Measurements from ENCODE around the gene RNU1-2. TPM values are rescaled to one million over a fixed set of nuclear protein-coding genes. Genes with fewer than 3 reads are reported as not detected.
A peak's percentile ranks its signal among the peaks of the same experiment; 100 is the strongest.
"Not testable (repeated sequence)": the region's sequence is repeated elsewhere in the genome, so short reads cannot be mapped to it uniquely, and the experiment has no call there.

Gene RNU1-2
- total and polyA plus RNA-seq, 2 experiments from 2014 or later = under 0.01 TPM; not detected in 1

DNA sequence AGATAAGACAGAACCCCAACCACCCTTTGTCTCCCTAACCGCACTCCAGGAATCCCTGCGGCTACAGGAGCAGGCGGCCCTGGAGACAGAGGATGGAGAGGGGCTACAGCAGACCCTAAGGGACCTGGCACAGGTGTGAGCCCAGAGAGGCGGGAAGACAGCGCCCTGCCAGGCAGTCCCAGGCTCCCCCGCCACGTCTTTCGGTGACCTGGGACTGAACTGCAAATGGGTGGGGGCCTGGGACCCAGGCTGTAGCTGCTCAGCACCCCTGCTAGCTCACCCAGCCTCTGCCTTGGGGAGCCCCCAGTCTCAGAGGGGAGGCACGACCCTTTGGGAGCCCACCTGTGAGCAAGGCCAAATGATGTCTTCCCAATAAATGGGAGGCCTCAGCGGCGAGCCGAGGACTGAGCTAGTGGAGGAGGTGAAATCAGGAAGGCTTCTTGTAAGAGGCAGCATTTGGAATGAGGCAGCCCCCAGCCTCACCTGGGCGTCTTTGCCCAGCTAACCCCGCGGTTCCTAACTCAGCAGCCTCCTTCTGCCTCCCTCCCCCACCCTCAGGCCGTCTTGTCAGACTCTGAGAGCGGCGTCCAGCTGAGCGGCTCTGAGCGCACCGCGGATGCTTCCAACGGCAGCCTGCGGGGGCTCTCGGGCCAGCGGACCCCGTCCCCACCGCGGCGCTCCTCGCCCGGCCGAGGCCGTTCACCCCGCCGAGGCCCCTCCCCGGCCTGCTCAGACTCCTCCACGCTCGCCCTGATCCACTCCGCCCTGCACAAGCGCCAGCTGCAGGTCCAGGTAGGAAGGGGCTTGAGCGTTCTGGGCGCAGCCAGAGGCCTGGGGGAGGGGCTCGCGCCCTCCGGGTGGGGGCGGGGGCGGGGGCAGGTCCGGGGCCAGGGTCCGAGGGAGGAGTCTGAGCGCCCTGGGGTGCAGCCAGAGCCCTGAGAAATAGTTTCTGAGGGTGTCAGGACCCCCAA is 42.9 kb downstream of the RNU1-2 start:
- H3K36me3 ChIP-seq = no peaks in the 10 kb centered on the region

GRCh38 chr1:16939386-16940180 is 43.8 kb downstream of the RNU1-2 start:
- H3K4me3 ChIP-seq; H3K9me3 ChIP-seq (ENCODE audit: low read depth); H3K27me3 ChIP-seq; H3K36me3 ChIP-seq; H3K4me1 ChIP-seq (ENCODE audit: low read depth): not testable (repeated sequence)
- peak in 1 of 2 donors; percentile 22 for DNase-seq (ENCODE audit: low read depth in 1 of 2, low spot score in 1 of 2)
- H3K27ac ChIP-seq = peak overlapping the region; percentile 50

More for the DNA sequence above, 42.9 kb downstream of the RNU1-2 start:
- H3K4me1 ChIP-seq (ENCODE audit: low read depth) = peaks cover 5% of the 10 kb centered on the region
- TF ChIP-seq CTCF (IDR thresholded peaks at IDR 0.05; ENCODE audit: low read depth, low read length) = no peak
- H3K27me3 ChIP-seq = no peaks in the 10 kb centered on the region
- peak overlapping the region; percentile 50 for H3K27ac ChIP-seq
- H3K9me3 ChIP-seq (ENCODE audit: low read depth) = no peaks in the 10 kb centered on the region
- peak; percentile 25 to 27 for DNase-seq (ENCODE audit: low read depth in 1 of 2, low spot score in 1 of 2)
- peak overlapping the region; percentile 13 for H3K4me3 ChIP-seq

GRCh38 chr1:16944038-16944437 is 48.3 kb downstream of the RNU1-2 start:
- DNase-seq (ENCODE audit: low read depth in 1 of 2, low spot score in 1 of 2) = no peak
- Histone ChIP-seq H3K9me3 (ENCODE audit: low read depth) (no peaks in the 10 kb centered on the region), H3K4me1 (ENCODE audit: low read depth) (peaks cover 2% of the 10 kb centered on the region), H3K27me3 (no peaks in the 10 kb centered on the region), H3K36me3 (no peaks in the 10 kb centered on the region), H3K4me3 (no peak overlapping the region), H3K27ac (no peak overlapping the region)
- no peak for TF ChIP-seq CTCF (IDR thresholded peaks at IDR 0.05; ENCODE audit: low read depth, low read length)

- H3K36me3 ChIP-seq; H3K27me3 ChIP-seq; H3K4me1 ChIP-seq (ENCODE audit: low read depth); DNase-seq (ENCODE audit: low read depth in 1 of 2, low spot score in 1 of 2); H3K9me3 ChIP-seq (ENCODE audit: low read depth); H3K4me3 ChIP-seq; H3K27ac ChIP-seq: not testable (repeated sequence)
These were observed 49.7 kb downstream of the RNU1-2 start for GRCh38 chr1:16945512-16945911.

Other genes starting within 250 kb of the RNU1-2 start
- gene RNU1-3, start 229.0 kb upstream of the RNU1-2 start, total RNA-seq = under 0.01 TPM in 2 replicates
- gene RNU1-3, start 229.0 kb upstream of the RNU1-2 start, polyA plus RNA-seq = 3.8 TPM in 1 of 2 replicates, not detected in the other
- gene RNU1-4, start 155.5 kb upstream of the RNU1-2 start, total RNA-seq = under 0.01 TPM in 2 replicates
- gene RNU1-4, start 155.5 kb upstream of the RNU1-2 start, polyA plus RNA-seq = 3.8 TPM in 1 of 2 replicates, not detected in the other
- 17.9 and 30.3 TPM in 2 replicates for gene CROCC, start 26.0 kb downstream of the RNU1-2 start, total RNA-seq
- gene CROCC, start 26.0 kb downstream of the RNU1-2 start, polyA plus RNA-seq = 12.1 and 14.6 TPM in 2 replicates
- 51.9 and 79.7 TPM in 2 replicates for gene MFAP2, start 84.6 kb downstream of the RNU1-2 start, total RNA-seq
- gene MFAP2, start 84.6 kb downstream of the RNU1-2 start, polyA plus RNA-seq = 91.4 and 162 TPM in 2 replicates
- 44.7 and 70.9 TPM in 2 replicates for gene ATP13A2, start 115.9 kb downstream of the RNU1-2 start, total RNA-seq
- 55.1 and 76.8 TPM in 2 replicates for gene ATP13A2, start 115.9 kb downstream of the RNU1-2 start, polyA plus RNA-seq
- 126 and 160 TPM in 2 replicates for gene SDHB, start 158.1 kb downstream of the RNU1-2 start, total RNA-seq
- gene SDHB, start 158.1 kb downstream of the RNU1-2 start, polyA plus RNA-seq = 156 and 172 TPM in 2 replicates
- 0.54 and 0.67 TPM in 2 replicates for gene PADI2, start 223.5 kb downstream of the RNU1-2 start, total RNA-seq
- 0.11 and 0.46 TPM in 2 replicates for gene PADI2, start 223.5 kb downstream of the RNU1-2 start, polyA plus RNA-seq

Data from cardiac muscle cell (in vitro differentiated cells and primary cell).